Suppressor macrophage treated with lipopolysaccharide for 1 hour (primary cell): Measurements from ENCODE around the gene KCTD18.

Experiments used
- DNase-seq, 3 donors: peaks; one replicate each; pipeline ENCODE4 v3.0.0-alpha.2; 2020 to 2022

The KCTD18 gene

GRCh38 chr2:200509612-200510433, at the start of gene KCTD18:
KCTD18 (minus strand) TSS chr2:200510068; CDS start chr2:200507016, 3,052 bp downstream.
- DNase-seq, result peak; percentile 92 to 96 (median 95)

- DNase-seq, result no peak
These were observed 30.9 kb upstream of the KCTD18 start for GRCh38 chr2:200540793-200541192.

- DNase-seq, result no peak
These were observed 28.3 kb upstream of the KCTD18 start for GRCh38 chr2:200538139-200538538.

GRCh38 chr2:200534572-200534971, 24.7 kb upstream of the KCTD18 start:
- DNase-seq, result no peak

GRCh38 chr2:200533754-200534153, 23.9 kb upstream of the KCTD18 start:
- no peak for DNase-seq

GRCh38 chr2:200528228-200528627, 18.4 kb upstream of the KCTD18 start:
- no peak for DNase-seq

- peak; percentile 97 to 98 (median 98) for DNase-seq
These were observed 16.2 kb upstream of the KCTD18 start, which contains the start of gene SGO2 for GRCh38 chr2:200525882-200526651. SGO2 (plus strand) TSS chr2:200526207; CDS start chr2:200532976, 6,769 bp downstream.

DNA sequence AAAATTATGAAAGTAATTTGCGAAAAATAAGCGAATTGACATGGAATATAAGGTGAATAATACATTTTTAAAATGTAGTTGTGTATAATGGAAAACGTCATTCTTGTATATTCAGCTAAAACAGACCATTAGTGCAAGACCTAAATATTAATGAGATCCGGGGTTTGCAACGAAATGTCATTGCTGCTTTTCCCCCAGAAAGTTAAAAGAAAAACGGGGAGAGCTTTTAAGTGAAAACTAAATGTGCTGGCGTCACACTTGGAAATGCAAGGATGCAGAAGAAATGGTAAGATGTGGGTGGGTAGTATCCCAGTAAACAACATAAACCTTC, 15.6 kb upstream of the KCTD18 start:
- no peak for DNase-seq

DNA sequence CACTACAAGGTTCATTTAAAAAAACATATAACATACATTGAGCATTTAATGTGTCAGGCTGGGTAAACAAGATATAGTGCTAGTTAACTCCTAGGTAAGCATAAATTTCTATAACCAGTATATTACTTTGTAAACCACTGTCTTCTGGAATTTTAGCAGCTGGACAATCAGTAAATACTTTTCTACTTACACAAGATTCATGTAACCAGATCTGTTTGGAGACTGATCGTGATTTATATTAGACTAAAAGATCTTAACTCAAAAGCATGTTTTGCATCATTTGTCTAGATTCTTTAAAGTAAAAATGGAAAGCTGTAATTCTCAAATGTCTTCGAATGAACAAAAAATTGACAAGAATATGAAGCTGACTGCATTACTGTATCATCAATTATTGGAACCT, 15.2 kb upstream of the KCTD18 start:
- DNase-seq, result no peak

- no peak for DNase-seq
These were observed 13.7 kb upstream of the KCTD18 start for GRCh38 chr2:200523604-200524003.

GRCh38 chr2:200523158-200523557, 13.3 kb upstream of the KCTD18 start:
- no peak for DNase-seq

DNA sequence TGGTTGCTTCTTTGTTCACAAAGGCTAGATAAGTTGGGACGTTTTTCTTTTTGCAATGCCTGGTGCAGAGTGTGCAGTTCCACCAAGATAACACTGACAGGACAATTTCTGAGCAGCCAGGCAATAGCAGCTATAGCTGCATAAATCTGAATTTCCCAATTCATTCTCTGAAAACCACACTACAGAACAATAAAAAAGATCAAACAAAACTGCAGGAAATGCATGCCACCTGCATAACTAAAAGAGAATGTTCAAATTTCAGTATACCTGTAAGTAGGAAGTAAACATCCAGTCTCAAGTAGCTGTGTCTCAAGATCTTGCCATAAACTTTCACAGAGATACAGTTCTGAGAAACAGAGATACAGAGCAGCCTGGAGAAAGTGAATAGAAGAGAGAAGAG, 5.3 kb upstream of the KCTD18 start:
- DNase-seq, result no peak

- DNase-seq, result peak in 2 of 3 donors; percentile 8 to 10
These were observed 645 bp downstream of the KCTD18 start for GRCh38 chr2:200509235-200509611.

- no peak for DNase-seq
These were observed 2.7 kb downstream of the KCTD18 start for GRCh38 chr2:200507179-200507578.

GRCh38 chr2:200506679-200507078, 3.2 kb downstream of the KCTD18 start:
- DNase-seq, result no peak

DNA sequence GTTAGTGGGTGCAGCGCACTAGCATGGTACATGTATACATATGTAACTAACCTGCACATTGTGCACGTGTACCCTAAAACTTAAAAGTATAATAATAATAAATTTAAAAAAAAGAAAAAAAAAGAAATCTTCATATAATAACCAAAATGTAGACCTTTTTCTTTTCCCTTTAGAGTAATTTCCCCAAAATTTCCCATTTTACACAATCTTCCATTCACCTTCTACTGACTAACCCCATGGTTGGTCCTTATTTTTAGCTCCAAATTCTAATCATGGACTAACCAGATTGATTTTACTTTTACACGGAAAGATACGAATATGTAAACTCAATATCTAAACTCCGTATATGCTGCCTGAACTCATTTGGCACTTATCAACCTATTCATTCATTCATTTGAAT, 7.7 kb downstream of the KCTD18 start:
- DNase-seq, result peak; percentile 9 to 52 (median 43)

DNA sequence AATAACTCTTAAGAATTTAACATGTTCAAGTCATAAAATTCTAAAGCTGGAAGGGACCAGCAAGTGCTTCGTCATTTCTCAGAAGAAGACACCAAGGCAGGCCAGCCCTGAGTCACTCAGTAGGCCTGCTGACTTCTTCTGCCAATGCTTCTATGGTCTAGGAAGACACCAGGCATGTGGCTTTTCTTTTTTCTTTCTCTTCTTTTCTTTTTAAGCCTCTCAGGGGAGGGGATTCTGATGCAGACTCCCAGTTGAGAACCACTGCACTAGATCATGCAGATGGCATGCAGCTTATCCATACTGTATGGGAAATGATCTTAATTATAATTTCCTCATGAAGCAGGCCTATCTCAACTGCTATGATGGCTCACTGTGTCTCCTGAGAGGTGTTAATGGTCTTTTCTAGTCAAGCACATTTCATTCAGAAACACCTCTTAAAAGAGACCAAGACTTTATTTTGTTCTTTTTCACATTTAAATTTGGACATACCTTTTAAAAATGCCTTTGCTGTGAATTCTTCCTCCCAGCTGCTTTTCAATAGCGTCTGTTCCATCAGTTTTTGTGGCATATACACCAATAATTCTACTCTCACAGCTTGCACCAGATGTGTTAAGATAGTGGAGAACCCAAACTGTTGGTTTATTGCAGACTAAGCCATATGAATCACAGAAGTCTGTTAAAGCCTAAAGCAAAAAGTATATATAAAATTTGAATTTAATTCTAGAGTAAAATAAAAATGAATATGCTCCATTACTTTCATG, 11.3 kb downstream of the KCTD18 start:
- DNase-seq, result no peak

DNA sequence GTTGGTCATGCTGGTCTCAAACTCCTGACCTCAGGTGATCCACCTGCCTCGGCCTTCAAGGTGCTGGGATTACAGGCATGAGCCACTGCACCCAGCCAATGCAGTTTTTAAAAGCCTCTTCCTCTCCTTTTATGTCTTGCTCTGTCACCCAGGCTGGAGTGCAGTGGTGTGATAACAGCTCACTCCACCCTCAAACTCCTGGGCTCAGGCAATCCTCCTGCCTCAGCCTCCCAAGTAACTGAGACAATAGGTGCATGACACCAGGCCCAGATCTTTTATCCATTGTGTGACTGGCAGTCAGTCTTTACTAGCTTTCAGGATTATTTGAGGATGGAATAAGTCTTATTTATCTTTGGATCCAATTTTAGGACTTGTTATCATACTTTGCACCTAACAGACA, 13.2 kb downstream of the KCTD18 start:
- no peak for DNase-seq

GRCh38 chr2:200494048-200494447, 15.8 kb downstream of the KCTD18 start:
- no peak for DNase-seq

- no peak for DNase-seq
These were observed 17.2 kb downstream of the KCTD18 start for GRCh38 chr2:200492656-200493055.

DNA sequence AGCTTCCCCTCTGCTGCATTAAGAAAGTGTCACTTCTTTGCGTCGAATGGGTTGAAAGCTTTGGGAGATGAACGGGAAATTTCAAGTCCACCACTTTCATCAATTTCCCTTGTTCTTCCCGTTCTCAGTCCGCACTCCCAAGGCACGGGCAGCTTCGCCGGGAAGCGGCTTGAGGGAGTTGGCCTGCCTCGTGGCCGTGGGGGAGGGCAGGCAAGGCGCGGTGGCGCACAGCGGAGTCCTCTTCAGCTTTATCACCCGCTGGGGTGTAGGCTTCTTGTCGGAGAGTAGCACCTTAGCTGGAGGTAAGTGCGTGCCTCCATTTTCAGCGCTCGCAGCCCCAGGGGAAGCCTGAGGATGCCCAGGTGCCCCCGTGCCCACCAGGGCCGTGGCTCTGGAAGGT, 19.9 kb downstream of the KCTD18 start:
- no peak for DNase-seq

DNA sequence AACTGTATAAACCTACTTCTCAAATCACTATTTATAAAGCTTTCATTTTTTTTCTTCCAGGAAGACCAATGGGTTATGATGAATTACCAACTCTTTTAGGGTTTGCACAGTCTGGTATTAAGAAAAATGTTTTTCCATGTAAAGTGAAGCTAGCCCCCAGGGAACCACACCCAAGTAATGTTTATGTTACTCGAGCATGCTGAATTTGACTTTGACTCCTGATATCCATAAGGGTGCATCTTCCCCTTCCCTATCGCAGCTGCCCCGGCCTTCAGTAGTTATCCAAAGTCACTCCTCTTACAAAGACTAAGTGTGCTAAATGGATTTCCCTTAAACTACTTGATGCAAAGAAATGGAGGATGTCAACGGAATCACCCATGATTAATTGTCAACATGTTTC, 21.7 kb downstream of the KCTD18 start:
- DNase-seq, result peak in 1 of 3 donors; percentile 46

- DNase-seq, result no peak
These were observed 23.3 kb downstream of the KCTD18 start for GRCh38 chr2:200486529-200486928.
